ENCODE results near the gene EPHA10.
"Not testable (repeated sequence)": the region's sequence is repeated elsewhere in the genome, so short reads cannot be mapped to it uniquely, and the experiment has no call there.

The EPHA10 gene

GRCh38 chr1:37708471-37708870 is 56.4 kb downstream of the EPHA10 start:
- no peak for DNase-seq

- DNase-seq, result no peak
These were observed 59.5 kb downstream of the EPHA10 start for GRCh38 chr1:37705399-37705798.

- DNase-seq, result no peak
These were observed 60.0 kb downstream of the EPHA10 start for GRCh38 chr1:37704966-37705365.

- DNase-seq, result no peak
These were observed 61.9 kb downstream of the EPHA10 start for GRCh38 chr1:37703061-37703460.

- DNase-seq, result no peak
These were observed 63.9 kb downstream of the EPHA10 start for GRCh38 chr1:37701051-37701450.

GRCh38 chr1:37699147-37699546 is 65.8 kb downstream of the EPHA10 start:
- DNase-seq, result peak in 1 of 2 donors; percentile 25

- DNase-seq, result no peak
These were observed 67.2 kb downstream of the EPHA10 start for GRCh38 chr1:37697737-37698136.

GRCh38 chr1:37697090-37697489 is 67.8 kb downstream of the EPHA10 start:
- DNase-seq, result no peak

- no peak for DNase-seq
These were observed 72.1 kb downstream of the EPHA10 start for GRCh38 chr1:37692834-37693175.

GRCh38 chr1:37692078-37692833 is 72.7 kb downstream of the EPHA10 start, which contains the start of gene CDCA8:
Gene CDCA8 (plus strand): TSS chr1:37692516. CDS start chr1:37692691, 175 bp downstream.
- DNase-seq, result peak; percentile 98 to 99

GRCh38 chr1:37691497-37692077 is 73.3 kb downstream of the EPHA10 start:
- DNase-seq, result peak in 1 of 2 donors; percentile 20

GRCh38 chr1:37688926-37689325 is 76.0 kb downstream of the EPHA10 start:
- DNase-seq, result no peak

GRCh38 chr1:37687764-37688163 is 77.2 kb downstream of the EPHA10 start:
- DNase-seq, result not testable (repeated sequence)

- DNase-seq, result no peak
These were observed 79.2 kb downstream of the EPHA10 start for GRCh38 chr1:37685722-37686121.

GRCh38 chr1:37684182-37684581 is 80.7 kb downstream of the EPHA10 start:
- not testable (repeated sequence) for DNase-seq

GRCh38 chr1:37682334-37682987 is 82.5 kb downstream of the EPHA10 start:
- peak; percentile 69 to 82 for DNase-seq

- no peak for DNase-seq
These were observed 84.0 kb downstream of the EPHA10 start for GRCh38 chr1:37680933-37681332.

- no peak for DNase-seq
These were observed 87.1 kb downstream of the EPHA10 start for GRCh38 chr1:37677808-37678207.

GRCh38 chr1:37677143-37677439 is 87.8 kb downstream of the EPHA10 start:
- no peak for DNase-seq

- no peak for DNase-seq
These were observed 88.4 kb downstream of the EPHA10 start for GRCh38 chr1:37676281-37677142.

GRCh38 chr1:37673920-37674319 is 91.0 kb downstream of the EPHA10 start:
- peak; percentile 33 to 76 for DNase-seq

- no peak for DNase-seq
These were observed 92.6 kb downstream of the EPHA10 start for GRCh38 chr1:37672136-37672870.

- no peak for DNase-seq
These were observed 93.7 kb downstream of the EPHA10 start for GRCh38 chr1:37671261-37671660.

Measured in CD4-positive, alpha-beta T cell treated with Interferon alpha-2 for 1 hour (primary cell).